ENCODE results near the gene TMEM209.
"Not testable (repeated sequence)": the region's sequence is repeated elsewhere in the genome, so short reads cannot be mapped to it uniquely, and the experiment has no call there.

TMEM209 gene

GRCh38 chr7:130162196-130162595, 43.0 kb downstream of the TMEM209 start:
- no peak for DNase-seq (ENCODE audit: low spot score)

GRCh38 chr7:130160455-130160854, 44.8 kb downstream of the TMEM209 start:
- no peak for DNase-seq (ENCODE audit: low spot score)

GRCh38 chr7:130160023-130160422, 45.2 kb downstream of the TMEM209 start:
- DNase-seq (ENCODE audit: low spot score), result no peak

- DNase-seq (ENCODE audit: low spot score), result no peak
Measured at GRCh38 chr7:130157700-130158099, 47.5 kb downstream of the TMEM209 start.

- no peak for DNase-seq (ENCODE audit: low spot score)
Measured at GRCh38 chr7:130156140-130156539, 49.1 kb downstream of the TMEM209 start.

GRCh38 chr7:130154501-130155317, 50.5 kb downstream of the TMEM209 start:
- DNase-seq (ENCODE audit: low spot score), result no peak

- DNase-seq (ENCODE audit: low spot score), result no peak
Measured at GRCh38 chr7:130154131-130154500, 51.1 kb downstream of the TMEM209 start.

GRCh38 chr7:130153211-130153908, 51.8 kb downstream of the TMEM209 start:
- no peak for DNase-seq (ENCODE audit: low spot score)

GRCh38 chr7:130152493-130153210, 52.6 kb downstream of the TMEM209 start:
- DNase-seq (ENCODE audit: low spot score), result no peak

GRCh38 chr7:130151591-130152492, 53.4 kb downstream of the TMEM209 start:
- no peak for DNase-seq (ENCODE audit: low spot score)

GRCh38 chr7:130150587-130150986, 54.6 kb downstream of the TMEM209 start:
- no peak for DNase-seq (ENCODE audit: low spot score)

GRCh38 chr7:130149281-130150139, 55.7 kb downstream of the TMEM209 start:
- DNase-seq (ENCODE audit: low spot score), result no peak

GRCh38 chr7:130148561-130148960, 56.6 kb downstream of the TMEM209 start:
- DNase-seq (ENCODE audit: low spot score), result peak; percentile 65

GRCh38 chr7:130147710-130148325, 57.4 kb downstream of the TMEM209 start:
- DNase-seq (ENCODE audit: low spot score), result no peak

- DNase-seq (ENCODE audit: low spot score), result no peak
Measured at GRCh38 chr7:130146693-130147405, 58.4 kb downstream of the TMEM209 start.

GRCh38 chr7:130146142-130146541, 59.1 kb downstream of the TMEM209 start:
- not testable (repeated sequence) for DNase-seq (ENCODE audit: low spot score)

GRCh38 chr7:130145424-130146100, 59.6 kb downstream of the TMEM209 start:
- DNase-seq (ENCODE audit: low spot score), result no peak

GRCh38 chr7:130144312-130145171, 60.7 kb downstream of the TMEM209 start:
- DNase-seq (ENCODE audit: low spot score), result peak; percentile 76
